HG03342 (cell line): Measurements from ENCODE around the gene MTTP.
"Not testable (repeated sequence)": the region's sequence is repeated elsewhere in the genome, so short reads cannot be mapped to it uniquely, and the experiment has no call there.

Experiments used
- ATAC-seq: cut with Tn5 transposase; IDR thresholded peaks from one replicate; pipeline ENCODE4 v1.9.1; 2021; ENCODE audit warnings: mild to moderate bottlenecking, moderate library complexity; ENCODE audit not compliant: unreplicated experiment

Gene MTTP

GRCh38 chr4:99574530-99575324, at the start of gene MTTP:
MTTP (plus strand) TSS chr4:99574824; CDS start chr4:99574910, 86 bp downstream.
- peak; percentile 90 for ATAC-seq

- ATAC-seq = no peak
Observed at GRCh38 chr4:99529228-99529627, 45.4 kb upstream of the MTTP start.

GRCh38 chr4:99529956-99530355, 44.7 kb upstream of the MTTP start:
- ATAC-seq = no peak

GRCh38 chr4:99534699-99535098, 39.9 kb upstream of the MTTP start:
- not testable (repeated sequence) for ATAC-seq

- ATAC-seq = no peak
Observed at GRCh38 chr4:99536271-99536670, 38.4 kb upstream of the MTTP start.

GRCh38 chr4:99536848-99537247, 37.8 kb upstream of the MTTP start:
- no peak for ATAC-seq

- ATAC-seq = no peak
Observed at GRCh38 chr4:99537674-99538073, 37.0 kb upstream of the MTTP start.

- no peak for ATAC-seq
Observed at GRCh38 chr4:99540277-99540939, 34.2 kb upstream of the MTTP start.

GRCh38 chr4:99552872-99553271, 21.8 kb upstream of the MTTP start:
- no peak for ATAC-seq

GRCh38 chr4:99563310-99564186, 11.1 kb upstream of the MTTP start, which contains the start of gene TRMT10A:
TRMT10A (minus strand) TSS chr4:99564039; CDS start chr4:99559338, 4,701 bp downstream.
- ATAC-seq = peak; percentile 92

GRCh38 chr4:99564921-99565320, 9.7 kb upstream of the MTTP start:
- no peak for ATAC-seq

- no peak for ATAC-seq
Observed at GRCh38 chr4:99571883-99572282, 2.7 kb upstream of the MTTP start.

GRCh38 chr4:99572527-99573240, 1.9 kb upstream of the MTTP start:
- no peak for ATAC-seq

GRCh38 chr4:99573735-99574368, 772 bp upstream of the MTTP start:
- ATAC-seq = no peak

- ATAC-seq = no peak
Observed at GRCh38 chr4:99578714-99579113, 4.1 kb downstream of the MTTP start.

GRCh38 chr4:99585516-99585915, 10.9 kb downstream of the MTTP start:
- no peak for ATAC-seq

- no peak for ATAC-seq
Observed at GRCh38 chr4:99586322-99586721, 11.7 kb downstream of the MTTP start.

GRCh38 chr4:99586797-99587196, 12.2 kb downstream of the MTTP start:
- ATAC-seq = no peak

GRCh38 chr4:99587309-99587708, 12.7 kb downstream of the MTTP start:
- no peak for ATAC-seq

GRCh38 chr4:99587803-99588202, 13.2 kb downstream of the MTTP start:
- no peak for ATAC-seq
